Stimulated activated CD8-positive, alpha-beta memory T cell treated with anti-CD3 and anti-CD28 coated beads, Interleukin-4, amount 100 ng/mL, for 24 hours (primary cell): ENCODE measurements around the gene RAPH1.

Experiments
- DNase-seq: peaks from one replicate; pipeline ENCODE4 v3.0.0-alpha.2; 2020; ENCODE audit warnings: low read depth

RAPH1 gene

DNA sequence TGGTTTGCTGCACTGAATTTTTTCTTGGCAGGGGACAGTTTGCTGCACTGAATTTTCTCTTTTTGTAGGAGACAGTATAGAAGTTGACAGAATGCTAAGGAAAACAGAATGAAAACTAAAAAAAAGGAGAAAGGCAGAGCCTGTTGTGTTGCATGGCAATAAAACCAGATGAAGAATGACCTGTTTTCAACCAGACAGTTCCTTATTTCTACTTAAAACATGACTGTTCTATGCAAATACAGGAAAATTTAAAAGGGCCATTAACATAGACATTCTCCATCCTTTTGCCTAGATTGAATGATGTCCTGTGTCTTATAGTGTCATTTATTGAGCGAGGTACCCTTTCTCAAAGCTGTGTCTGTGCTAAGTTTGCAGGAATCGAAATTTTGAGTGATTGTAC lies 173.6 kb downstream of the RAPH1 start:
- DNase-seq: no peak

- DNase-seq: no peak
Observed at GRCh38 chr2:203360833-203361430, 174.2 kb downstream of the RAPH1 start.

- no peak for DNase-seq
Observed at GRCh38 chr2:203359450-203359849, 175.7 kb downstream of the RAPH1 start.

GRCh38 chr2:203354966-203355365 lies 180.1 kb downstream of the RAPH1 start:
- DNase-seq: no peak

DNA sequence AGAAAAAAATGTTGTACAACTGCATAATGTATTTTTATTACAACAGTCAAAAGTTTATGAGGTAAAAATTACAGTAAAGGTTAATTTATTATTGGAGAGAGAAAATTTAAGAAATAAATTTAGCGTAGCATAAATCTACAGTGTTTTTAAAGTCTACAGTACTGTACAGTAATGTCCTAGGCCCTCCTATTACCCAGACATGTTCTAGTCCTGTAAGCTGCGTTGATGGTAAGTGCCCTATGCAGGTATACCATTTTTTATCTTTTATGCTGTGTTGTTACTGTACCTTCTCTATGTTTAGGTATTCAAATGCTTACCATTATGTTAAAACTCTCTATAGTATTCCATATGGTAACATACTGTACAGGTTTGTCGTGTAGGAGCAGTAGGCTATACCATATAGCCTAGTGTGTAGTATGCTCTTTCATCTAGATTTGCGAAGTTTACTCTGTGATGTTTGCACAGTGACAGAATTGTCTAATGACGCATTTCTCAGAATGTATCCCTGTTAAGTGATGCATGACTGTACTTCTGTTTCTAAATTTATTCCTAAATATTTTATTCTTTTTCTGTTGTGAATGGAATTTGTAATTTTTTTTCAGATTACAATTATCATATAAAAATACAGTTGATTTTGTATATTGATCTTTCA lies 182.4 kb downstream of the RAPH1 start:
- no peak for DNase-seq

DNA sequence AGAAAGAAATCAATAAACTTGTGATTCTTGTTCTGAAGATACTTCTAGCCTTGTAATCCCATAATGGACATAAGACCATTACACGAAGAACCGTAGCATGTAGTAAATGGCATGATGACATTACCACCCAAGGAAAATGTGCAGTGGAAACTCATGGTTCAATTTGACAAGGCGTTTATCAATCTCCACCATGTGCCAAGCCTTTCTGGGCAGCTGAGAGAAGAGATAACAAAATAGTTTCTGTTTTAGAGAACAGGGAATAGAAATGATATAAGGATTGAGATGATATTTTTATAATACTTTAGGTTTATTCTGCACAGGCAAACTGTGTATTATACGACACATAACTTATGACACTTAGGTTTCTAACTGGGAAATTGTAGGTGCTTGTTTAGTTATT lies 187.7 kb downstream of the RAPH1 start:
- no peak for DNase-seq

GRCh38 chr2:203346612-203347011 lies 188.5 kb downstream of the RAPH1 start:
- DNase-seq: no peak

GRCh38 chr2:203344667-203345066 lies 190.4 kb downstream of the RAPH1 start:
- DNase-seq: no peak
